ENCODE data around the gene ZFHX3.

ZFHX3 gene

GRCh38 chr16:72956124-72957064, 91.5 kb downstream of the ZFHX3 start:
- DNase-seq (ENCODE audit: low spot score): no peak

DNA sequence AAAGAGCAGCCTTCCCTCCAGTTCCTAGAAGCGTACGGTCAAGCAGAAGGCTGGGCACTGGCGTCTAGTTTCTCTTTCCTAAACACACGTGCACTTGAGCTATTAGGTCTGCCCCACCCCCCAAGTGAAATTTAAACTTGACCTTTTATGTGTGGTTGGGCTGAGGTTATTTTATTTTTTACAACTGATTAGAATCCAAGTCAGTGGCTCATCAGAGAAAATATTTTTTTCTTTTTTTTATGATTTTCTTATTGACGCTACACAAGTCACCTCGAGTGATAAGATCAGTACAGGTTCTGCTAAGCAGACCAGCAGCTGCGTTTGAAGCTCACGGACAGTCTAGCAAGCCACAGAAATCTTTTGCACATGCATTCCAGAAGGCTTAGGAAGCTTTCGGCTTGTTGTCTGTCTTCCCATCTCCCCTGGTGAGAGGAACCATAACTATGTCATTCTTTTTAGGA, 95.1 kb downstream of the ZFHX3 start:
- peak; percentile 81 for DNase-seq (ENCODE audit: low spot score)

- DNase-seq (ENCODE audit: low spot score): no peak
Measured at GRCh38 chr16:72952404-72952803, 95.5 kb downstream of the ZFHX3 start.

DNA sequence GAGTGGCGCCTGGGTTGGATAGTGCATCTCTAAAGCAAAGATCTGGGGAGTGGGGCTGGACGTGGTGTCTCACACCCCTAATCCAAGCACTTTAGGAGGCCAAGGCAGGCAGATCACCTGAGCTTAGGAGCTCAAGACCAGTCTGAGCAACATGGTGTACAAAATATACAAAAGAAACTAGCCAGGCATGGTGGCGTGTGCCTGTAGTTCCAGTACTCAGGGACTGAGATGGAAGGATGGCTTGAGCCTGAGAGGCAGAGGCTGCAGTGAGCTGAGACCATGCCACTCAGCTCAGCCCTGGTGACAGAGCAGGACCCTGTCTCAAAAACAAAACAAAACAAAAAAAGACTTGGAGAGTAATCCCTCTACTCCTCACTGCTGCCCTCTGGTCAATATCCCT, 96.0 kb downstream of the ZFHX3 start:
- no peak for DNase-seq (ENCODE audit: low spot score)

DNA sequence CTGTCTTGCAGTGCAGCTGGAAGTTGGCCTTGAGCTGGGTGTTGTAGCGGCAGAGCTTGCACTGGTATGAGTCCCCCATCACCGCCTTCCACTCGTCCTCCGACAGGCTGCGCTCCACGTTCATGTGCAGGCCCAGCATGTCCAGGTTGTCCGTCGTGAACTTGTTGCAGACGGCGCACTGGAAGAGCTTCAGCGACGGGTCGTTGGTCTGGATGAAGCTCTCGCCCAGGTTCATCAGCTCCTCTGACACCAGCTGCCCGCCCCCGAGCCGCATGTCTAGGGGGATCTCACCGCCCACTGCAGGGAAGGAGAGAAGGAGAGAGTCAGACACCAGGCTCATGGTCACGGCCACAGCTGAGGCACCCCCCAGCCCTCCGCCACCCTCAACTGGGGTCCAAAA, 97.3 kb downstream of the ZFHX3 start:
- no peak for DNase-seq (ENCODE audit: low spot score)

DNA sequence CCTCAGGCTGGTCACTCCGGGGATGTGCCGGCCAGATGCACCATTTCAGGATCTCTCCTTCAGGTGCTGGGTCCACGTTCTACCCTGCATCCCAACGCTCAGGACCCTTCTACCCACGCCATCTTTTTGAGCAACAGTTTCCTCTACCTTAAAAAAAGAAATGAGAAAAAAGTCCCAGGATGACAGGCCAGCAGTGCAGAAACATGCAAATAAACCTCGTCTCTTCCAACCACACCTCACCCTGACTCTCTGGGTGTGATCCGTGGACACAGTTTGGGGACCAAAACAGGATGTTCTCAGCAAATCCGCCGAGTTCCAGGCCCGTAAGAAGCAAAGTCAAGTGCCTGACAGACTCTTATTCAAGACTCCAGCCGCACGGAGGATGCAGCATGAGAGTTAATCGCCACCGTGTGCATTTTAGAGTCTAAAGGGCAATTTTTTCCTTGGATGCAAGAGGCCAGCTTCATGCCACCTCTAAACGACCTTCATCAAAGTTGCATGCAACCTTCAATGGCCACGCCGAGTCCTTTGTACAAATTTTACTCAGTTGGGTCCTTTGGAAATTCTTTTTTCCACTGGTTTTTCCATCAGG, 99.6 kb downstream of the ZFHX3 start:
- no peak for DNase-seq (ENCODE audit: low spot score)

GRCh38 chr16:72947379-72948237, 100.3 kb downstream of the ZFHX3 start:
- DNase-seq (ENCODE audit: low spot score): peak; percentile 98

GRCh38 chr16:72946474-72947194, 101.3 kb downstream of the ZFHX3 start:
- no peak for DNase-seq (ENCODE audit: low spot score)

DNA sequence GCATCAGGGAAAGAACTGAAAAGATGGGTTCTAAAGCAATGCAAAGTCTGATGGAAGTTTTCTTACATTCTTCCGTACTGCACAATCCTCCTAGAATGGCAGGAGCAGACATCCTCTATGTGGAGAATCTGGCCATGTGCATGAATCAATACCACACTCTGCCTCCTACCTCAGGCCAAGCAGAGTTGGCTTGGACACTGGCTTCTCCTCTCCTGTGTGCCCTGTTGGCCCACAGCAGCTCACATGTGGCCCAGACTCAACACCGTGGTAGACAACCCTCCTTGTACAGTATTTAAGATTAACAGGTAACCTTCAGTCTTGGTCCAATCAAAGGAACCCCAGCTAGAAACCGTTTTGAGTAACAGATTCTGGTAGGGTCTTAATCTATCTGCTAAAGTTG, 101.9 kb downstream of the ZFHX3 start:
- DNase-seq (ENCODE audit: low spot score): no peak

DNA sequence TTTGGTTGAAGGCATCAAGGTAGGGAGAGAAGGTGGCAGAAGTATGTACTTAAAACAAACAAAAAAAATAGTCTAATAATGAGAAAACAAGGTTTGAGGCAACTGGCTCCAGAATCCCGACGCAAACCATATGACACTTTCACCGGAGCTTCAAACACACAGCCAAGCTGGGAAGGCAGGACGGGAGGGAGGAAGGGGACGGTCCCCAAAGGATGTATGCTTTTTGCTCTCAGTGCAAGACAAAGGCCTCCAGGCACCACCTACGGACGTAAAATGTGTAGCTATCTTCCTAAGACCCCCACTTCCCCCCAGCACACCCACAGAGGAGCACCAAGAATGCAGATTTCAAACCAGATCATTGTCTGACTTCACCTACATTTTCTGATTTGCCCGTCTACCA, 102.3 kb downstream of the ZFHX3 start:
- DNase-seq (ENCODE audit: low spot score): no peak

DNA sequence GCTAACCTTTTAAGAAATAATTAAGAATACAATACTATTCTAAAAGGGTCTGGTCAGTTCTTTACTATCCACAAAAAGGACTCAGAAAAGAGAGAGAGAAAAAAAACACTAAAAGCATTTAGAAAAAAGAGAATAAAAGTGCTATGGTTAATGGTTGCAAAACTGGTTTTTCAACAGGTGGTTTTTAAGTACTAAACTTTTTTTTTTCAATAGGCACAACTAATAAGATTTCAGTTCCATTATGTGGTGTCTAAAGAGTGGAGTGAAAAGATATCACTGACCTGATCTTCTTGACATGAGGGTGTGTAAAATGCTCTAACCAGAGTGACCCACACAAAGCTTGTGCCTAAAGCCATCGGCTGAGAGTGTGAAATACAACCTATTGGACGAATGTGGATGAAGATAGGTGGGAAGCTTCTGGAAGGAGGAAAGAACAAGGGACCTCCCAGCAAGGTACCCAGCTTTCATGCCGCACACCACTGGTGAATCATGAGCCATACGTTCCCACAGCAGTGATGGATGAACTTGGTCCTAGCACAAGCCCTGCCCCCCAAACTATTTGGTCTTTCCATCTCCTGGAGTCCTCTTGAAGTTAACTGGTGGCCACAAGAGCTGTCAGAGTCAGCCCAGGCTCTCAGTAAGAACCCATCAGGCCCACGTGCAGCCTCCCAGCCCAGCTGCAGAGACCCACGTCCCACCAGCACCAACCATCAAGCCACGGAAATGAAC, 103.0 kb downstream of the ZFHX3 start:
- DNase-seq (ENCODE audit: low spot score): no peak

DNA sequence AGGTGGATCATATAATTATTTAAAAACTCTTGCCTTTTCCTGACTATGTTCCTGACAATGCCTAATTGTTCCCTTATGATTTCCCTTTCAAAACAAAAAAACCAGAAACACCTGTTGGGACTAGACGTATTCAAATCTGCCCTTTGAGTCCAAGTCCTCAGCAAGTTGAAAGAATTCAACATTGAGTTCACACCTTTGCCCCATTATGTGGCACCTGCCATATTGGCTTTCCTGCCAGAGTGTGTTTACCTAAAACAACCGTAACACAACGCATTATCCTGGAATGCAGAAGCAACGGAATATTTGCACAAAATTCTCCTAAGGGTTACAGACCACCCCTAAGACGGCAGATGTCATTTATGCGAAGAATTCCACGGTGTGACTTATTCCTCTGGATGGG, 105.9 kb downstream of the ZFHX3 start:
- no peak for DNase-seq (ENCODE audit: low spot score)

DNA sequence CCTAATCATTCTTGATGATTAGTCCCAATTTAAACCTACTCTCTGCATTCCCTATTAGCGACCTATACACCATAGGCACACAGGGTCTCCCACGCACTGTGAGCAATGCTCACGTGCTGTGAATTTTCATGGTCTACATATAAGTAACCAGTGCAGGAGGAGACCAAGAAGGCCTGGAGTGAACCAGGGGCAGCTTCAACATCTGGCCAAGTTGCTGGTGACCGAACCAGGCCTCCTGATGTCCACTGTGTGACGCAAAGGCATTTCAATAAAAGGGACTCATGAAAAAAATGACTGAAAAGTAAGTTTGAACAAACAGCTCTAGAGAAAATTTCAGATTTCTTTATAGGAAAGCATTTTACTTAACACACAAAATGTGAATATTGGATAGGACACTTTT, 107.0 kb downstream of the ZFHX3 start:
- DNase-seq (ENCODE audit: low spot score): no peak

DNA sequence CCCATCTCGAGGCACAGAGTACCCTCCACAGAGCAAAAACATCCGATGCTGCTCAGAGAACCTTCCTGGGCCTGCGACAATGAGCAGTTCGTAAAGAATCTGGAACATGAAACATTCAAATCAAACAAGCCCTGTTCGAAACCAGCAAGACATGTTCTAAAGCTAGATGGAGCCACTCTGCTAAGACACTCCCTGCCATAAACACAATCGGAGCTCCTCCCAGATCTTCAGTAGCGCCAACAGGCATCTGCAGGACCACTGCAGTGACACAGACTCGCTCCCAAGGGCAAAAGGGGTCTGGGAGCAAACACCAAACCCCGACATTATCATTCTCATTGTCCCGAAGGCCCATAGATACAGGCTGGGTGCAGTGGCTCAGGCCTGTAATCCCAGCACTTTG, 108.7 kb downstream of the ZFHX3 start:
- no peak for DNase-seq (ENCODE audit: low spot score)

DNA sequence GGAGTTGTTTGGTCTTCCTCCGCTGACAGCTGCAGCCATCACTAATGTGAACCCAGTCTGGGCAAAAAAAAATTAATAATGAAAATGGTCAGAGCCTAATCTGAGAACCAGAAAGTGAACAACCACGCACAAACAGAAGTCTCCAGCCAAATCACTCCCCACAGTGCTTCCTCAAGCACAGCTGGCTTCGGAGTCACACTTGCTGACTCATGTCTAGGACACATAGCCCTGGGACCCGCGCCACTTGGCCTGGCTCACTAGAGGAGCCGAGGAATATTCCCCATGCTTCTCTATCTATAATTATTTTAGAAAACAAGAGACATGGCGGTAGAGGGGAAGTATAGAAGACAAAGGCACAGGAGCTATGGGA, 109.1 kb downstream of the ZFHX3 start:
- no peak for DNase-seq (ENCODE audit: low spot score)

DNA sequence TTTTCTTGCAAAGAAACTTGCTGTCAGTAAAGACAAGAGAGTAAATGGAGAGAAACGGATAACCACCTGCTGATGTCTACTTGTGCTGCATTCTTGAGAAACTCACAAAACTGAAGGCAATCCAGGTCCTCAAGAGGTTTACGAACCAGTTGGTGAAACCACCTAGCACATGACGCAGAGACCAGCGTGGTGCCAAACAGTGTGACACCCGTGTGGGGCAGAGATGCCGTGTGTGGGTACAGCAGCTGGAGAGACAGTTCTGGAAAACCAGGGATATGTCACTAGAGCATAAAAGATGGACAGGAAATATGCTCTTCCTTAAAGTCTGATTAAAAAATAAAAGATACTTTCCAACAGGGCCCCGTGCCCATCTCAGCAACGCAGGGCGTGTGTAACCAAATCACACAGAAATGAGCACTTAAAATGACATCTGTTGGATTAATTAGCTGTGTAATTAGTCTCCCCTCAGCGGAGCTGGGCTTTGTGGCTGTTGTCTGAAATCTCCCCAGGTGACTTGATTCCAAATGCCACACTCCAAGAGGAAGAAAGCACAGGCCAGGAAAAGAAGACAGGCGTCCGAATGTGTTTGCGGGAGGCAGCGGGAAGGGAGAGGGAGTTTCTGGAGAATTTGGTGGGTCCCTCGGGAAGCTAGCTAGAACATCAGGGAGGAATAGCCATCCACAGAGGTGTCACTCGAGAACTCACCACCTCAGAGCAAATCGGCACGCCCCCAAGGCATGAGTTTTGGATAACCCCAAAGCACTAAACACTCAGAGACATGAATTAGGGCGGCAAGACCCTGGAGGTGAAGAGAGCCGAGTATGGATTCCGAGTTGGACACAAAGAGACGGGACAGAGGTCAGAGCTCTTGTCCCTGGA, 109.8 kb downstream of the ZFHX3 start:
- DNase-seq (ENCODE audit: low spot score): no peak

- no peak for DNase-seq (ENCODE audit: low spot score)
Measured at GRCh38 chr16:72937360-72937759, 110.6 kb downstream of the ZFHX3 start.

GRCh38 chr16:72936408-72936807, 111.5 kb downstream of the ZFHX3 start:
- no peak for DNase-seq (ENCODE audit: low spot score)

DNA sequence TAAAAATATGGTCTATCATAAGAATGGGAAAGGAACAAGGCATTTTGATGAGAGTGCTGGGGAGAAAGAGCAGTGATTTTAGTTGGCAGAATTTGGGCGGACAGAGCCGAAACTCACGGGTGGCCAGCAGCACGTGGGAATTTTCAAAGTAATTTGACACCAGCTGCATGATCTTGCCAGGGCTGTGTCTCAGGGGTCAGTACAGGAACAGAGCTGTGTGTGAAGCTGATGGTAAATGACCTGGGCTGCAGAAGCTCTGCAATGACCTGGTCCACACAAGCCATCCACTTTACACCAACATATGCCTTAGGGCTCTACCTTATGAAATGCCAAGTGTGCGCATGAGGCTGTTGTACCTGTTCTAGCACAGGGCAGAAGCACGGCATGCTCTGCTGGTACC, 112.0 kb downstream of the ZFHX3 start:
- no peak for DNase-seq (ENCODE audit: low spot score)
